EL (cell line): ENCODE measurements around the gene IPO7.
"Not testable (repeated sequence)": the region's sequence is repeated elsewhere in the genome, so short reads cannot be mapped to it uniquely, and the experiment has no call there.

ENCODE experiments used
- DNase-seq: peaks from one replicate; pipeline ENCODE4 v3.0.0-alpha.2; 2016

Gene IPO7

DNA sequence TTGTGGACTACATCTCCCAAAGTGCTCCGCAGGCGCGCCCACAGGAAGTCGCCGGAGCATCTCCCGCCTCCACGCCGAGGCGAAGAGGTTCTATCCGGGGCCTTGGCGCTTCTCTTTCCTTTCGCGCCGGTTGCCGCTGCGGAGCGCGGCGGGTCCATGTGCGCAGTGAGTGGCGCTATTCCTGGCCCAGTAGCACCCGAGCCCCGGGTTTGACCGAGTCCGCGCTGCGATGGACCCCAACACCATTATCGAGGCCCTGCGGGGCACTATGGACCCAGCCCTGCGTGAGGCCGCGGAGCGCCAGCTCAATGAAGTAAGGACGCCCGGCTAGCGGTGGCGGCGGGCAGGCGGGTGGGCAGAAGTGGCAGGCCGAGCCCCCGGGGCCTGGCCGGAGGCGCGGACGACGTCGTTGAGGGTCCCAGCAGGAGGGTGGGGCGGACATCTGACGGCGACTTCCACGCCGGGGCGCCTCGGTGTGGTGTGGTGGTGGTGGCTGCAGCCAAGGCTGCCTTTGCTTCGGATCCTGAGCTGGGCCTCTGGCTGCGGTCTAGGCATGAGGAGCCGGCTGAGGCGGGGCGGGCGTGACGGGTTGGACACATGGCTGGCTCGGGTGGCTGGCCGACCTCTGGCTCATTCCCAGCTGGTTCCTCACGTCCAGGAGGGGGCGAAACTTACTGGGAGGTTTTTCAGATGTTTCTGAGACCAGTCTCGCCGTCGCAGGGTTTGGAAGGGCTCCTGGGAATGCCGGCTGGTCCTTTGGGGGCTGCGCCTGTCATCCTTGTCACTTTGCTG lies at the start of gene IPO7:
IPO7 (plus strand) TSS at position 118 of the 792 bp plus-strand sequence; CDS start at position 230, 112 bp downstream.
- DNase-seq, result peak; percentile 92

DNA sequence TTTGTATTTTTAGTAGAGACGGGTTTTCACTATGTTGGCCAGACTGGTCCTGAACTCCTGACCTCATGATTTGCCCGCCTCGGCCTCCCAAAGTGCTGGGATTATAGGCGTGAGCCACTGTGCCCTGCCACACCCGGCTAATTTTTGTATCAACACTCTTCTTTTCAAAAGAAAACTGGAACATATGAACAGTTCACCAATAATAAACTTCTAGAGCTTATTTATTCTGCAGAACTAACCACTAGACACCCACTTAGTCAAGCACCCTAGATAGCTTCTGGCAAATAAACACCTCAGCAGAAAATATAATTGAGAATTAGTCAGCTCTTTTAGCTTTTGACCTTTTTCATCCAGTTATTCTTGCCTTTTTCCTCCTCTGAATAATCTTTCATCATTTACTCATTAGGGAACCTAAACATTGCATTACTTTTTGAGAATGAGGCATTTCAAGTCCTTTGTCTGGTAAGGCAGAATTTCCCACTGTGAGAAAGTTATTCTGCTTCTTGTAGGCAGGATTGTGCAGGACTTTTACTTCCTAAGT lies 42.7 kb upstream of the IPO7 start:
- no peak for DNase-seq

DNA sequence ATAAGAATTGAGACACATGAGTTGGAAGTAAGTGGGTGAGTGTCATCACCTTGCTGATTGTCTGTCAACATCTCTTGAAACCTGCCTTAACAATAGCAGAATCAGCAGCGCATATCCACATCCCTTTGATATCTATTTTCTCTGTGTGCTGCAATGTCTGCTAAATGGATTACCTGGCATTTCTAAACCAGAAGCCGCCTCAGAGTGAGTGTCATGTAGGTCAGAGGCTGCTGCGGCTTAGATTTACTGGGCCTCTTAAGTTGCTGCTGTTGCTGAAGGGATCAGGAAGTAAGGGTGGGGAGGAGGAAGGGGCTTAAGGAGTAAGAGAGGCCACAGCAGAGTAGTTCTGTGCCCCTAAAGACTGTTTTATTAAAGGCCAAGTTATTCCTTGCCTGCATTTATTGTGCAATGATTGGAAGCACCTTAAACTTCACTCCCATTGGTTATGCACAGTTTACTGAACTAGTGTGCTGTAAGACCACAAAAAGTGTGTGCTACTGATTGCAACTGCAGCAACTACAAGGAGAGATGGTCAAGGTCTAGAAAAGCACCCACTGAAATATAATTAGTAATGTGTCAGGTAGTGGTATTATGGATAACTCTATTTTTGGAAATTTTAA lies 40.3 kb upstream of the IPO7 start:
- no peak for DNase-seq

DNA sequence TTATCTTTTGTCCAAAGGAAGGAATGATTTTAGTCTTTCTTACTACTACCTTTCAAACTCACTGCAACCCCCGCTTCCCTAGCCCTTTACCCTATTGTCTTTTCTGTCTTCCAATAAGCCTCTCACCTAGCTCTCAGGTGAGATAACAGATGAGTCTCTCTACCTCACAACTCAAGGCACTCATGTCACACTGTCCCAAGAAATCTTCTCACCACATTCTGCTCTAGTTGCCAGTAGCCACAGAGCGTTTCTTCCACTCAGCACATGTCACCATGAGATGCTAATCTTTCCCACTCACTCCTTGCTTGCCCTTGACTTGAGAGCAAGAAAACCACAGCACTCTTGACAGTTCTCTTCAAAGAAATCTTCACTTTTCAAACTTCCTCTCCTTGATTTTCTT lies 37.4 kb upstream of the IPO7 start:
- no peak for DNase-seq

DNA sequence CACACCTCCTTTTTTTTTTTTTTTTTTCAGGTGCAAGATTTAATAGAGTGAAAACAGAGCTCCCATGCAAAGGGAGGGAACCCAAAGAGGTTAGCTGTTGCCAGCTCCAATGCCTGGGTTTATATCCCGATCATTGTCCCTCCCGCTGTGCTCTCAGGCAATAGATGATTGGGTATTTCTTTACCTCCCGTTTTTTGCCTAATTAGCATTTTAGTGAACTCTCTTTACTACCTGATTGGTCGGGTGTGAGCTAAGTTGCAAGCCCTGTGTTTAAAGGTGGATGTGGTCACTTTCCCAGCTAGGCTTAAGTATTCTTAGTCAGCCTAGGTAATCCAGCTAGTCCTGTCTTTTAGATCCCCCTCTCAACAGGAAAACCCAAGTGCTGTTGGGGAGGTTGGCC lies 36.7 kb upstream of the IPO7 start:
- not testable (repeated sequence) for DNase-seq

DNA sequence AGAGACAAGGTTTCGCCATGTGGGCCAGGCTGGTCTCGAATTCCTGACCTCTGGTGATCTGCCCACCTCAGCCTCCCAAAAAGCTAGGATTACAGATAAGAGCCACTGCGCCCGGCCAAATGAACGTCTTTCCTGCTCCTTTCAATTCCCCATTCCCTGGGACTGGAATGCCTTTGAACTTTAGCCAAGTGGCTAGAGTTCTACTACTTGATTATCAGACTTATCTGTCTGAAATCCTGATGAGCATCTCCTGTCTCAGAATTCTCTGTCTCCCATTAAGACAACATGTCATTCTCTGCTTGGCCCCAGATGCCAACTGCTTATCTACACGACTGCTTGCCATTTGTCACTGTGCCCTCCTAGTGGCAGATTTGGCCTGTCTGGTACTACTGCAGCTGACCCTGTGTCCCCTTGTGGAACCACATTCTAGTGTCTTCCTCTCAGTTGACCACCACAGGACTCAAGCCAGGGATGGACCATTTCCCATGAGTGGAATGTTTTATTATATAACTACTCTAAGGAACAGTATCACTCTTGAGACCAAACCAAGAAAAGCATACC lies 33.1 kb upstream of the IPO7 start:
- DNase-seq, result no peak

DNA sequence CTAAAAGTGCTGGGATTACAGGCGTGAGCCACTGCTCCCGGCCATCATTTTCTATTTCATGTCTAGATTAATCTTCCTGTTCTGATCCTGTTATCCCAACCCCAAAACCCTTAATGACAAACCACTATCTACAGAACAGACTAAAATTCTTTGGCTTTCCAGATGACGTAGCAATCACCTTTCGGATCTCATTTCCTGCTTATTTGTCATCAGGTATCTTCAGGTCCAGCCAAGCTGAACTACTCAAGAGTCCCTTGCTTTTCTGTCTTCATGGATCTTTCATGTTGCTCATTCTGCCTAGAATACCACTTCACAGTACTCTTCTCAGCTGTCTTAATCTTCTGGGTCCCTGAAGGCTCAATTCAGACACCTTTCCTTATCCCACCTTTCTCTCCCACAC lies 27.4 kb upstream of the IPO7 start:
- DNase-seq, result no peak

DNA sequence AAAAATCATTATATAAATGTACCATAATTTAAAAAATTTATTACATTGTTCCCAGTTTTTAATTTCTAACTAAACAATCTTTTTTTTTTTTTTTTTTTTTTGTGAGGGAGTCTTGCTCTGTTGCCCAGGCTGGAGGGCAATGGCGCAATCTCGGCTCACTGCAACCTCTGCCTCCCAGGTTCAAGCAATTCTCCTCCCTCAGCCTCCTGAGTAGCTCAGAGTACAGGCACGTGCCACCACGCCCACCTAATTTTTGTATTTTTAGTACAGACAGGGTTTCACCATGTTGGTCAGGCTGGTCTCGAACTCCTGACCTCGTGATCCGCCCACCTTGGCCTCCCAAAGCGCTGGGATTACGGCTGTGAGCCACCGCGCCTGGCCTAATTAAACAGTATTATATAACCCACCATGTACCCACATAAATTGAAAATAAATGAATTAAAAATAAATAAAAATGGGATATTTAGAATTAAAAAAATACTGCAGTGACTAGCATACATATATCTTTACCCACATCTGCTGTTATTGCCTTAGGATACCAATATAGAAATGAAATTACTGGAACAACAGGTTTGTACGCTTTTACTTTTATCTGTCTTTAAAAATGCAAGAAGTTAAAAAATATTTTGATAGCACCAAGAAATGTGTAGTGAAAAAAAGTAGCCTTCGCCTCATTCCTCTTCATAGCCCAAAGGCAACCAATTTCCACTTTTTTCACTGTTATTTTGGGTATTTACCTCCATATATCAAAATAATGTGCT lies 23.4 kb upstream of the IPO7 start:
- DNase-seq, result not testable (repeated sequence)

DNA sequence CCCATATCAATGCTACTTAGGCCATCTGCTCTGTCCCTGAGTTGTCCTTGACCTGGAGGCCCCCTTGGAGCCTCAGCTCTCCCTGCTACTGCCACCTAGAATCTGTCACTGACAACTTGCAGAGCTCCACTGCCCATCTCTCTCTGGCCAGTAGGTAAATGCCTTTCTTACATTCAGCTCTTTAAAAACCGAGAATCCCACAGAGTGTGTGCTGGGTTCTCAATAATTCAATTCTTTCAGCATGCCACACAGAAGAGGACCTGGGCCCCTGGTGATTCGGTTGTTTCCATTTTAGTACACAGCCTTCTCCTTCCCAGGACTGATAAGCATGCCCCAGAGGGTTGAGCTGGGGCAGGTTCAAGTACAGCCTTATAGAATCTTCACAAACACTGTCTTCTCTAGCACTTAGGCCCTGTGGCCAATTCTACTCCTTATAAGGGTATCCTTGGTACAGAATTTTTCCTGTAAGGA lies 22.0 kb upstream of the IPO7 start:
- no peak for DNase-seq

DNA sequence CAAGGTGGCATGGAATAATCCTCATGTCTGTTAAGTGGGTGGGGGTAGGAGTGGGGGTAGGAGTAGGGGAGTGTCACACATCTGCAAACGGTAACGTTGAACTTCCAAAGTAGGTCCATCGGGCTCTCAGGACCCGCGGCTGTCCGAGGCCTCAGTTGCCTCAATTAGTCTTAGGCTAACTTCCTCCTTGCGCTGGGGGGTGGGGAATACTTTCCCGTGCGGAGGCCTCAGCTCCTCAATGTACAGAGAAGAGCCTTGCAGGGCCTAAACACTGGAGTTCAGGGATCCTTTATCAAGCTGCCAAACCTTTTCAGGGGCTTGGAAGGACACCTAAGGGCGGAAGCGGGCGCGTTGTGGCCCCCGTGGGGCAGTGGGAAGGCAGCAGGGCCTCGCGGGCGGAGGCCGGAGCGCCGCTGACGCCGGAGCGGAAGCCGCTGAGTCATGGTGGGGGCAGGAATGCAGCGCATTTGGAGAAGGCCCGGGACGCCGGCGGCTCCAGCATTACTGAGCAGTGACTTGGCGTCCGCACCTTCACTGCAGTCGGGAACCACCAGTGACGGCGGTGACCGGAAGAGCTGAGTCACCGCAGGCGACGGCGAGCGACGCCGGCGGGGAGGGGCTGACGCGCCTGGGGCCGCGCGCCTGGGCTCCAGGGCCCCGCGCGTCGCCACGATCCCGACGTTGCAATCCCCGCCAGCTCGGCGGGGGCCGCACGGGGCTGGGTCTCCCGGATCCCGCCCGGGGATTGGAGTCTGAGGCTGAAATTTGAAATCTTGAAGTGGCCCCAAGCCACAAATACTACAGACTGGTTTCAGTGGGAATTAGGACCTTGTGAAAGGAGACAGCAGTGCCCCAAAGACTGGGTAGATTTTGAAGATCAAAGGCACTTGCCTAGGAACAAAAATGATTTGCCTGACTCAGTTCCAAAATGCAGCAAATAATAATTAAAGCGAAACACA lies 20.2 kb upstream of the IPO7 start:
- DNase-seq, result peak; percentile 99

DNA sequence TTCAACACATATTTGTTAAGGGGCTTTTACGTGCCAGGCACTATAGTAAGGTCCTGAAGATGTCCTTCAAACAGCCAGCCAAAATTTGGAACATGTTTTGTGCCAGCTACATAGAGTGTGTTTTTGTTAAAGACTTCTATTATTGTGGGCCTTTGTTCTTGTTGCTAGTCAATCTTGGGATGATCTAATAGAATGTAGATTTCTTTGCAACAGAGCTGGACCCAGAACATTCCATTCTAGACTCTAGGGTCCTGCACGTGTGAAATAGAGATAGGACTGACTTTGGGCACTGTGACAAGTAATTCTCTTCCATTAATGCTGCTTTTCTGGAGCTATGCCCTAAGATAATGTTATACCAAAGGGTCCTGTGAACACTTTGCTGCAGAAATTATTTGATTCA lies 16.9 kb upstream of the IPO7 start:
- DNase-seq, result no peak

DNA sequence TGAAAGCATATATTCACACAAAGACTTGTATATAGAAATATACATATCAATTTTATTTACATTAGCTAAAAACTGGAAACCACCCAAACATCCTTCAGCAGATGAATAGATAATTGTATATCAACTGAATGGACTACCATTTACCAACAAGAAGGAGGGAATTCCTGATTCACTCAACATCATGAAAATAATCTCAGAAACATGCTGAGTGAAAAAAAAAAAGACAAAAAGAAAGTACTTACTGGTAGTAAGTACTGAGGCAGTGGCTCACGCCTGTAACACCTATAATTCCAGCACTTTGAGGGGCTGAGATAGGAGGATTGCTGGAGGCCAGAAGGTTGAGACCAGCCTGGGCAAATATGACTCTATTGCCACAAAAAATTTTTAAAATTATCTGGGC lies 7.4 kb upstream of the IPO7 start:
- DNase-seq, result no peak

DNA sequence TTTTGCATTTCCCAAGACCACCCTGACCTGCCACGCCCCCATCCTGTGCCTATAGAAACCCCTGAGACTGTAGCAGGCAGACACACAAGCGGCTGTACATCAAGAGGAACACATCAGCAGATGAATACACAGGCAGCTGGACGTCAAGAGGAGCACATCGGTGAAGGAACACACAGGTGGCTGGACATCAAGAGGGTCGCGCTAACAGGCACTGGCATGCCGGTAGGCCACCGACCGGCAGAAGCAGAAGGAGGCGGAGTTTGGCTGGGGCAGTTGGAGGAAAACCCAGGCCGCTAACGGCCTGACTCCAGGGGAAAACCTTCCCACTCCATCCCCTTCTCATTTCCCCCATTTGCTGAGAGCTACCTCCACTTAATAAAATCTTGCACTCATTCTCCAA lies 5.4 kb upstream of the IPO7 start:
- DNase-seq, result no peak

DNA sequence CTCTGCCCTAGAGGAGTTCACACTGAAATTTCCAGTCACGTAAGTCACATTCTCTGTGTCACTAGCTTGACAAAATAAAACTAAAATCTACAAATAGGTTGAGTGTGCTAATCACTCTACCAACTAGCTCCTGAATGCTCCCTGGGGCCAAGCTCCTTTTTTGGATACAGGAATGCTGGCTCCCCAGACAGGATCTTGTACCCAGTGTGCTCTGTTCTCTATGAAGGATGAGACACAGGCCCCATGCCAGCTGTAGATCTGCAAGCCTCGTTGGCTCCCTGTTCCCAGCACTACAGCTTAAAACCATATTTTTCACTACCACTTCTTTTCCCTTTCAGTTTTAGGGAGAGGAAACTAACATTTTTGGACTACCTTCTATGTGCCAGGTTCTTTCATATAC lies 3.7 kb upstream of the IPO7 start:
- no peak for DNase-seq

DNA sequence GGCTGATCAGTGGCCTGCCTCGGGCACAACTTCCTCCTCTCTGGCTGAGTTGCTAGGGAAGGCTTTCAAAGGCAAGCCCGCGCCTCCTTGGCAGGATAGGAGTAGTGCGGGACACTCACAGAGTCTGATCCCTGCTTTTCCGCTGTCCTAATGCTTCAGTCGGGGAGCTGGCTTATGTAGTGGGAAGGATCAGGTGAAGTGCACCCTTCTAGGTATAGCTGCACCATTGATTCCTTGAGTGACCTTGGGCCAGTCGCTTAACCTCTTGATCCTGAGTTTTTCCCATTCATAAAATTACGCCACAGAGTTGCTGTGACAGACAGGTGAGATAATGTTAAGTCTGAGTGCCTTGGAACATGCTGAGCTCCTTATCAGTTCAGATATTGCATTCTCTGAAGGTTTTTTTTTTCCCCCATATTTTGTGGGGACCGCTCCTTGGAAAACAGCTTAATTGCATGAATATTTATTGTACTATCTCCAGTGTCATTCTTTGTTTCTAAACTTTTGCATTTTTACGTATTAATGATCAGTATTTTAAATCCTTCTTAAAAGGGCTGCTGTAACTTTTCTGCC lies 961 bp downstream of the IPO7 start:
- no peak for DNase-seq

DNA sequence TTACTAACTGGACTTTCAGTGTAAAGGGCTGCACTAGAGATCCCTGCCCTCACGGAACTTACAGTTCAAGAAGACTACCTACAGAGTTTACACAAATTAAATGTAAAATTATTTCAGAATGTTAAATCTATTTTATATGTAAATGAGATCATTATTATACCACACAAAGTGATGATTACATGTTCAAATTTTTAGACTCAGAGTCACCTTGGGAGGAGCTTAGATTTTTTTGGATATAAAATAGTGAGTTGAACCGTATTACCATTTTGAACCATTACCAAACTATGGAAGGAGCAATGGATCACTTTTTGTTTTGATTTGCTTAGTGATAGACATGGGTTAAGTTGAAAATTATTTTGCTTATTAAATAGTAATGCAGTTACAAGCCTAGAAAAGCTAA lies 1.6 kb downstream of the IPO7 start:
- no peak for DNase-seq

DNA sequence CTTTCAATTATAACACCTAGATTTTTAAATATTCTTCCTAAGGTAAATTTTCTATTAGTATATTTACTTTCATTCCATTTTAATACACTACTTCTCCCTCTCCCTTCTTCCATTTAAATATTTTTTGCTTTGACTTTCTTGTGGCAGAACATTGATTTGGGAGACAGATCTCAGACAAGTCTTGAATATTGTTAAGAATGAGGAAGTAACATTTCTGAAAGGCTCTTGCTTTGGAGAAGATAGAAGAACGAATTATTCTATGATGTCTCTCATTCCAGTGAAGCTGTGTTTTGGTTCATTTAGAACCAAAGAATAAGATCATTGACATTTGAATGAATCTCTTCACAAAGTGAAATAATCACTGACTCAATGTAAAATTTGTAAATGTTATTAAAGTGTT lies 2.4 kb downstream of the IPO7 start:
- DNase-seq, result no peak

DNA sequence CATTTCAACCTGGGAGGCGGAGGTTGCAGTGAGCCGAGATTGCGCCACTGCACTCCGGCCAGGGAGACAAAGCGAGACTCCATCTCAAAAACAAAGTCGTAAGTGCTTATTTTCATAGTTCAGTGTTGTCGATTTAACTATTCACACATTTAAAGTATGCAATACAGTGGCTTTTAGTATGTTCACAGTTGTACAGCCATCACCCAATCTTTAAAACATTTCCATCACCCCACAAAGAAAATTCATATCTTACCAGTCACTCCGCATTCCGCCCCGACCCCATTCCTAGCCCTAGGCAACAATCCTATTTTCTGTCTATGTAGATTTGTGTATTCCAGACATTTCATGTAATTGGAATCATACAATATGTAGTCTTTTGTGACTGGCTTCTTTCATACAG lies 11.9 kb downstream of the IPO7 start:
- DNase-seq, result peak; percentile 58

DNA sequence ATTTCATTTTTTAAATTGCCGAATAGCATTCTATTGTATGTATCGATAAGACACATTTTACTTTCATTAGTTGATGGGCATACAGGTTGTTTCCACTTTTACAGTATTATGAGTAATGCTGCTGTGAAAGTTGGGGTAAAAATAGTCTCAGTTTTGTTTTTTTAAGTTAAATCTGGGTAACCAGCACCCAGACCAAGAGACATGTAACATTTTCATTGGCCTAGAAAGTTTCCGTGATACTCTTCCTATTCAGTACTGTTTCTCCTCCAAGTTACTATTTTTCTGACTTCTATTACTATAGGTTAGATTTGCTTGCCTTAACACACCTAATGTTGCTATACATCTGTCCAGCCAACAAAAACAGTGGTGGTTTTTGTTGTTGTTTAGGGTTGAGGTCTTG lies 12.3 kb downstream of the IPO7 start:
- no peak for DNase-seq

DNA sequence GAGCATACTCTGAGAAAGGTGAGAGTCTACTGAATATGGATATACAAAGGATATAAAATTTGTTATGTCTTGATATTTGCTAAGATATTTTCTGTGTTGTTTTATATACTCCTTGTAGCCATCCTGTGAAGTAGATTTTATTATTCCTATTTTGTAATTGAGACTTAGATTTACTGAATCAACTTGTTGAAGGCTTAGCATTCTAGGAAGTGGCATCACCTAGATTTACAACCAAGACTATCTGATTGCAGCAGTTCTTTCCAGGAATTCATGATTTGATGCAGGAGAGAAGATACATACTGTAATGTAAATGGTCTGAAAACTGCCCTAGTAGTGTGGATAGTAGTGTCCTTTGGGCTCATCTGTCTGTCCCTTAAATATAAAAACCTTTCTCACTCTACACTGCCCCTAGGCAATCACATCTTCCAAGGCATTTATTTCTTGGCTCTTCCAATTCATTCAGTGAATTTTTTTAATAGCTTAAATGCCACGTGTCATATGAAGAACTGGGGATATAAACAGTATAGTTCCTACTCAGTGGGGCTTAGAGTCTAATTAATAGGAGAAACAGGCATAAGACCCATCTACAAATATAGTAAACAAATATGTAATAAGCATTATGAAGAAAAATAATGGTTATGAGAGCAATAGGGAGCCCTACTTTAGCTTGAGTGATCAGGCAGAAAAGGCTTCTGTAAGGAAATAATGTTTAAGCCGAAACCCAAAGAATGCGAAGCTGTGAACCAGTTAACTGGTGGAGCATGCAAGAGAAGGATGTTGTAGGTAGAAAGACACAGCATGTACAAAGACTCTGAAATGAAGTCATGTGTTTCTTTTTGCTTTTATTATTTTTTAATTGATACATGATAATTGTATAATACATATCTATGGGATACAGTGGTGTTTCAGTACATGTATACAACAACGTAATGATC lies 13.6 kb downstream of the IPO7 start:
- peak; percentile 26 for DNase-seq
